Activated naive CD4-positive, alpha-beta T cell treated with anti-CD3 and anti-CD28 coated beads, Interleukin-2, amount 50 U/mL, for 72 hours (primary cell): ENCODE results near the gene TEDC1. TPM values are rescaled to one million over a fixed set of nuclear protein-coding genes. Genes with fewer than 3 reads are reported as not detected.
A peak's percentile ranks its signal among the peaks of the same experiment; 100 is the strongest.

Experiments used
- ATAC-seq, 2 donors: fragments of 150-1000 bp; cut with Tn5 transposase; 2 replicates each; pipeline ENCODE4 v1.10.0; 2021; ENCODE audit warnings: mild to moderate bottlenecking in 2 of 2, moderate library complexity in 2 of 2
- DNase-seq, 2 donors: peaks; one replicate each; pipeline ENCODE4 v3.0.0; 2021 to 2022; ENCODE audit warnings: low spot score in 2 of 2
- H3K27ac Mint-ChIP-seq, 2 donors: one replicate each; pipeline ENCODE4 v1.8.0; 2022; ENCODE audit warnings: mild to moderate bottlenecking in 2 of 2, mixed read lengths in 2 of 2
- H3K36me3 Mint-ChIP-seq, 2 donors: one replicate each; pipeline ENCODE4 v1.8.0; 2022; ENCODE audit warnings: mixed read lengths in 2 of 2
- H3K9me3 Mint-ChIP-seq, 2 donors: one replicate each; pipeline ENCODE4 v1.8.0; 2022; ENCODE audit warnings: mixed read lengths in 2 of 2
- total RNA-seq, 2 donors: library from RNA; stranded (reverse); gene quantifications; one replicate each; pipeline ENCODE4 v1.2.3, GENCODE V29; 2022

TEDC1 gene
- total RNA-seq, 2 donors from 2014 or later = 32.6 to 34.1 TPM

DNA sequence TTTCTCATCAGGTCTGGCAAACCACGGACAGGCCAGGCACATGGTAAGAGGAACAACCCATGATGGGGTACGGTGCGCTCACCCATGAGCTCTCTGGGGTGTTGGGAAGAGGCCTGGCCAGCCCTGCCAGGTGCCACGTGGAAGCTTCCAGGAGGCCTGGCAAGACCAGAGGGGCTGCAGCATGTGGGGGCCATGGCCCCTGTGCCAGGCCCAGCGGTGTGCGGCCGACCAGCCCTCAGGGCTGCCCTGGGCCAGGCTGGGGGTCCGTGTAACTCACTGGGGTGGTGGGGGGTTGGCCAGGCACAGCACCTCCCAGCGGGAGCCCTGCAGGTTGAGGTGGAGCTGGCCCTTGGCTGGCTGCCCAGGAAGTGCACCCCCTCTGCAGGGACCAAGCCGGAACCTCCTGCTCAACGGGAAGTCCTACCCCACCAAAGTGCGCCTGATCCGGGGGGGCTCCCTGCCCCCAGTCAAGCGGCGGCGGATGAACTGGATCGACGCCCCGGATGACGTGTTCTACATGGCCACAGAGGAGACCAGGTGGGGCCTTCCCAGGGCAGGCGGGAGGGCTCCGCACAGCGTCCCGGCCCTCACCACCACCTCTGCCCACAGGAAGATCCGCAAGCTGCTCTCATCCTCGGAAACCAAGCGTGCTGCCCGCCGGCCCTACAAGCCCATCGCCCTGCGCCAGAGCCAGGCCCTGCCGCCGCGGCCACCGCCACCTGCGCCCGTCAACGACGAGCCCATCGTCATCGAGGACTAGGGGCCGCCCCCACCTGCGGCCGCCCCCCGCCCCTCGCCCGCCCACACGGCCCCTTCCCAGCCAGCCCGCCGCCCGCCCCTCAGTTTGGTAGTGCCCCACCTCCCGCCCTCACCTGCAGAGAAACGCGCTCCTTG is 21.3 kb upstream of the TEDC1 start:
- no peak for DNase-seq
- no peak for ATAC-seq
- H3K9me3 Mint-ChIP-seq = no peaks in the 10 kb centered on the region
- H3K36me3 Mint-ChIP-seq = no peaks in the 10 kb centered on the region
- no peak overlapping the region for H3K27ac Mint-ChIP-seq

DNA sequence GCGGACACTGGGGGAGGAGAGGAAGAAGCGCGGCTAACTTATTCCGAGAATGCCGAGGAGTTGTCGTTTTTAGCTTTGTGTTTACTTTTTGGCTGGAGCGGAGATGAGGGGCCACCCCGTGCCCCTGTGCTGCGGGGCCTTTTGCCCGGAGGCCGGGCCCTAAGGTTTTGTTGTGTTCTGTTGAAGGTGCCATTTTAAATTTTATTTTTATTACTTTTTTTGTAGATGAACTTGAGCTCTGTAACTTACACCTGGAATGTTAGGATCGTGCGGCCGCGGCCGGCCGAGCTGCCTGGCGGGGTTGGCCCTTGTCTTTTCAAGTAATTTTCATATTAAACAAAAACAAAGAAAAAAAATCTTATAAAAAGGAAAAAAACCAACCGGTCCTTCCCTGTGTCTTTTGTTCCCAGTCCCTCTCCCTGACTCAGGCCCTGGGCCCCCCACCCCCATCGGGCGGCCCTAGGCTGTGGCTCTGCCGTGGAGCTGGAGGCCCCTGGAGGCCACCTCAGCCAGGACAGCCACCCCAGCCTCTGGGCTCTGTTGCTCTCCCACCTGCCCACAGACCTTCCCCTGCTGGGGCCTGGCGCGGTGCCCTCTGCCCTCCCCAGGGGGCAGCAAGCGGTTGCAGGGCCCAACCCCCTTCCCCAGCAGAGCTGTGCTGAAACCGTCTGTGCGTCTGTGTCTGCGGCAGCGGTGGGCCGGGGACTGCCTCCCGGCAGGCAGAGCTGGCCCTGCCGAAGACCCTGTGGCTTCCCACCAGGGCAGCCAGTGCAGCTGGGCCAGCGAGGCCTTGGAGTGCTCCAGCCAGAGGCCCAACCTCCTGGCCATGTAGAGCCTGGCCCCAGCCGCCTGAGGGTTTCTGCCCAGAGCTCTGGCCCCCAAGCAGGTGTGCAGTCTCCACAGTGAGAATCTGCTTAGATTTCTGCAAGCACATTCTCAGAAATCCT is 20.4 kb upstream of the TEDC1 start:
- Mint-ChIP-seq H3K36me3 (no peaks in the 10 kb centered on the region), H3K9me3 (no peaks in the 10 kb centered on the region), H3K27ac (no peak overlapping the region)
- ATAC-seq (no peak), DNase-seq (no peak)

DNA sequence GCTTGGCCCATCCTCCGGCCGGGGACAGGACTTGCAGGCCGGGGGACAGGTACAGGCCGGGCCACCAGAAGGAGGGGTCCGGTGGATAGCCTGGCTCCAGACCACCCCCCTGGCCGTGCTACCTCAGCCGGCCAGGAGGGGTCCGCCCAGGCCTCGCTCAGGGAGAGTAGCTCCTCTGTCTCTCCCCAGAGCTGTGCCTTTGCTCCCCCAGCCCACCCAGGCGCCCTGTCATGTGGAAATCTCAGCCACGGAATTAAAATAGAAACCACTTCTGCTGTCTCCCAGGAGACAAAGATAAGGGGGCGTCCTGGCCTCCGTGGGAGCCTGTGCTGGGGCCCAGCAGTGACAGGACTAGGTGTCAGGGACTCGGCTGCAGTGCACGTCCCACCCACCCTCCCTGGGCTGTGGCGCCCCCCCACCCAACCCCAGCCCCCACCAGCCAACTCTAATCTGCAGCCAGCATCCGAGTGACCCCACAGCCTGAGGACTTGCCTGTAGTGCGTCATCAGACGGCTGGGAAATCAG is 19.7 kb upstream of the TEDC1 start:
- no peak for DNase-seq
- Mint-ChIP-seq H3K36me3 (no peaks in the 10 kb centered on the region), H3K9me3 (no peaks in the 10 kb centered on the region), H3K27ac (no peak overlapping the region)
- ATAC-seq = no peak

DNA sequence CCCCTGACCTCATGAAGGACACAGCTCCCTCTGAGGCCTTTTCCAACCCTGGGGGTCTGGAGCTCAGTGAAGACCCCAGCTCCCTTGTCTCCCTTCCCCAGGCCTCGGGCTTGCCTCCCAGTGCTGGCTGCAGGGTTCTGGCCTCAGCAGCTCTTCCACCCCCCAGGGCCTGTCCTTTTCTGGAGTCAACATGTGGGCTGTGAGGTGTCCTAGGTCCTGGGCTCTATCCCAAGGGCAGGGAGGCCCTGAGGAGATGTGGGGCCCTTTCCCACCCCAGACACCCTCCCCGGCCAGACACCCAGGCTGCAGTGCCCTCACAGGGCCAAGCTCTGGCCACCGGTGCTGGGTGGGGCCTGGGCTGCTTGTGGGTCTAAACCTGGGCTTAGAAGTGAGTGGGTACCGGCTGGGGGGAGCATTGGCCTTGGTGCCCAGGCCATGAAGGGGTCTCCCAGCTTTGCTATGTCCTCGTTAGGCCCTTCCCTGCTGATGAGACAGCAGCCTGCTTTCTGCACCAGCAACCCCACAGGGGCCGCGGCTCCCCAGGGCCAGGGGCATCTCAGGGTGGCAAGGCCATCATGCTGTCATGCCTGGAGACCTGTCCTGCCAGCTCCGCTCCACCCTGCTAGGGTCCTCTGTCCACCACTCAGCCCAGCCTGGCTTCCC is 19.1 kb upstream of the TEDC1 start:
- no peaks in the 10 kb centered on the region for H3K36me3 Mint-ChIP-seq
- ATAC-seq (no peak), DNase-seq (no peak)
- H3K27ac Mint-ChIP-seq = no peak overlapping the region
- no peaks in the 10 kb centered on the region for H3K9me3 Mint-ChIP-seq

- Mint-ChIP-seq H3K27ac (no peak overlapping the region), H3K9me3 (no peaks in the 10 kb centered on the region), H3K36me3 (peaks cover 0 to 5% of the 10 kb centered on the region in 2 donors)
- no peak for ATAC-seq
- DNase-seq = no peak
These were observed 18.5 kb upstream of the TEDC1 start for GRCh38 chr14:105472486-105472991.

DNA sequence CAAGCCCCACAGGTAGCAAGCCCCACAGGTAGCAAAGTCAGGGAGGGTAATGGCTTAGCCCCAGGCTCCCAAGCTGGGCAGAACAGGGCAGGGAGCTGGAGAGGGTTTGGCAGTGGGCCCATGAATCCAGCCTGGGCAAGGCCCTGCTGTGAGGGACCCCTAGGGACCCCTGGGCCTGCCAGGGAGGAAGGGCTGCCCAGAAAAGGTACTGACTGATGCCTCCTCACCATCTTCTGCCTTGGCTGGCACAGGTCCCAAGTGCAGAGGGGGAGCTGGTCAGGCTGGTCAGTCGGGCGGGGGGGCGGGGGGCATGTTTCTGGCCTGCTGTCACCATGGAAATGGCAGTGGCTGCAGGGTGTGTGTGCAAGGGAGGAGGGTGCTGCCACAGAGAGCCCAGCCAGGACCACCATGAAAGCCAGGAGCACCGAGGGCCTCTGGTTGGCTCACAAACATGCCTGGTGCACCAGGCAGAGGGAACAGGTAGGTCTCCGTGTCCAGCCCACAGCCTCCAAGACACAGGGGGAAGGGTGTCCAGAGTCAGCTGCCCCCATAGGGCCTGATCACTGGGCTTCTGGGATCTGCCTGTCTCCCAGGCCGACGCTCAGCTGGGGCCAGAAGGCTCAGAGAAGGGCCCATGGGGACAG is 17.9 kb upstream of the TEDC1 start:
- no peaks in the 10 kb centered on the region for H3K9me3 Mint-ChIP-seq
- H3K27ac Mint-ChIP-seq = no peak overlapping the region
- no peak for ATAC-seq
- no peak for DNase-seq
- peaks cover 0 to 5% of the 10 kb centered on the region in 2 donors for H3K36me3 Mint-ChIP-seq

GRCh38 chr14:105473677-105474482 is 17.2 kb upstream of the TEDC1 start:
- no peak overlapping the region for H3K27ac Mint-ChIP-seq
- peaks cover 0 to 5% of the 10 kb centered on the region in 2 donors for H3K36me3 Mint-ChIP-seq
- no peak for DNase-seq
- peak; percentile 55 to 69 for ATAC-seq
- no peaks in the 10 kb centered on the region for H3K9me3 Mint-ChIP-seq

DNA sequence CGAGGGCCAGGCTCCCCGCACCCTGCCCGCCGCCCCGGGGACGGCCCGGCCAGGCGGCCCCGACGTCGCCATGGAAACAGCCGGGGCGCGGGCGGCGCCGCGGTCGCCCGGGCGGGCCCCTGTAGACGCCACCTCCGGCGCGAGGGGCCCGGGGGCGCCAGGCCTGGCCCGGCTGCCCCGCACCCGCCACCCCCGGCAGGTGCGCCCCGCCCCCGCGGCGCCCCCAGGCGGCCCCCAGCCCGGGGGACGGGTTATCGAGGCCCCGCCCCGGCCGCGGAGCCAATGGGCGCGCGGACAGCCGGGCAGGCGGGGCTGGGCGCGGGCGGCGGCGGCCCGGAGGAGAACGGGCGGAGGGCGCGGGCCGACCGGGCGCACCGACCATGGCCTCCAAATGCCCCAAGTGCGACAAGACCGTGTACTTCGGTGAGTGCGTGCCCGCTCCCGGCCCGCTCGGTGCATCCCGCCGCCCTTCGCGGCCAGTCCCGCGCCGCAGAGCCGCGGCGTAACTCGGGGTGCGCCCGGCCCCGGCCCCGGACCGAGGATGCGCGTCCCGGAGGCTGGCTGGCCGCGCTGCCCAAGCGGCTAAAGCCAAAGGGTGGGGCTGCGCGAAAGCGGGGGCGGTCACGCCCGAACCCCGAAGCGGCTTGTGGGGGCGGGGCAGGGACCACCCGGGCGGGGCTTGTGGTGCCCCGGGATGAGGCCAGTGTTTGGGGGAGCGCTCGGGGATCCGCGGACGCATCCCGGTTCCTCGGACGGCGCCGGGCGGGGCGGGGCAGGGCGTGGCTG is 16.4 kb upstream of the TEDC1 start, which contains the start of gene CRIP2:
Gene CRIP2 (plus strand): TSS at position 339 of the 786 bp plus-strand sequence. CDS start 42 bp downstream, at position 381.
- DNase-seq (no peak), ATAC-seq (peak; percentile 46 to 62)
- no peak within 1 kb of the TSS for H3K27ac Mint-ChIP-seq
- peaks cover 0 to 5% of the 10 kb centered on the region in 2 donors for H3K36me3 Mint-ChIP-seq
- H3K9me3 Mint-ChIP-seq = no peaks in the 10 kb centered on the region

GRCh38 chr14:105475269-105476096 is 15.6 kb upstream of the TEDC1 start:
- no peak for ATAC-seq
- Mint-ChIP-seq H3K27ac (no peak overlapping the region), H3K9me3 (no peaks in the 10 kb centered on the region), H3K36me3 (peaks cover 0 to 5% of the 10 kb centered on the region in 2 donors)
- DNase-seq = no peak

- Mint-ChIP-seq H3K36me3 (peaks cover 0 to 5% of the 10 kb centered on the region in 2 donors), H3K9me3 (no peaks in the 10 kb centered on the region), H3K27ac (no peak overlapping the region)
- ATAC-seq = no peak
- DNase-seq = no peak
These were observed 14.8 kb upstream of the TEDC1 start for GRCh38 chr14:105476097-105476830.

DNA sequence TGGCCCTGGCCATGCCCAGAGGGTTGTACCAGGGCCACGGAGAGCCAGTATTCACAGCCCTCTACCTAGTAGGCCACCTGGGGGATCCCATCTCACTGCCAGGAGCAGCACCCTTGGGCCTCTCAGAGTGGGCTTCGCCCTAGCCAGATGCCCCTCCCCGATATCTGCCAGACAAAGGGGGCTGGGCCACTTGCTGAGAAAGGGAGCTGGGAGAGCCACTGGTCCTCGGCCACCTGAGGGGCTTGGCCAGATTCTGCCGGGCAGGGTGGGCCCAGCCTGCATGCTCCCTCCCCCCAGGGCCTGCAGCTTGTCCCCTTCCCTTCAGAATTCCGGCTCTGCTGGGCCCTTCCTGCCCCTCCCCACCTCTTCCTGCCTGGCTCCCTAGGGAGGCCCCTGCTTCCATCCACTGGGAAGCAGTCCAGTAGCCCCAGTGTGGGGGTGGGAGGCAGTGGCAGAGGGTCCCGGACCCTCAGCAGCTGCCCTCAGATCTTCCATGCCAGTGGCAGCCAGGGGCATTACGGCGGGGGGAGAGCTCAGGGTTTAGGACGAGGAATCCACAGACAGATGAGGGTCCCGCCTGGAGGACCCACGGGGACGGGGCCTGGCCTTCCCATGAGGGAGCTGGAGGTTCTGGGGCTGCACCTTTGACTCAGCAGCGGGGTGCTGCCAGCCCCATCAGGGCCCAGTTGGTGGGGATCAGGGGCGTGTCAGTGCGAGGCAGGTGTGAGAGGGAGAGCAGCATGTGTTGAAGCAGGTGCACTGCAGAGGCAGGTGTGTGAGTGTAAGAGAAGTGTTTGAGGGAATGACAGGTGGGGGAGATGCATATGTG is 14.0 kb upstream of the TEDC1 start:
- peaks cover 0 to 5% of the 10 kb centered on the region in 2 donors for H3K36me3 Mint-ChIP-seq
- DNase-seq (no peak), ATAC-seq (no peak)
- H3K9me3 Mint-ChIP-seq = no peaks in the 10 kb centered on the region
- no peak overlapping the region for H3K27ac Mint-ChIP-seq

DNA sequence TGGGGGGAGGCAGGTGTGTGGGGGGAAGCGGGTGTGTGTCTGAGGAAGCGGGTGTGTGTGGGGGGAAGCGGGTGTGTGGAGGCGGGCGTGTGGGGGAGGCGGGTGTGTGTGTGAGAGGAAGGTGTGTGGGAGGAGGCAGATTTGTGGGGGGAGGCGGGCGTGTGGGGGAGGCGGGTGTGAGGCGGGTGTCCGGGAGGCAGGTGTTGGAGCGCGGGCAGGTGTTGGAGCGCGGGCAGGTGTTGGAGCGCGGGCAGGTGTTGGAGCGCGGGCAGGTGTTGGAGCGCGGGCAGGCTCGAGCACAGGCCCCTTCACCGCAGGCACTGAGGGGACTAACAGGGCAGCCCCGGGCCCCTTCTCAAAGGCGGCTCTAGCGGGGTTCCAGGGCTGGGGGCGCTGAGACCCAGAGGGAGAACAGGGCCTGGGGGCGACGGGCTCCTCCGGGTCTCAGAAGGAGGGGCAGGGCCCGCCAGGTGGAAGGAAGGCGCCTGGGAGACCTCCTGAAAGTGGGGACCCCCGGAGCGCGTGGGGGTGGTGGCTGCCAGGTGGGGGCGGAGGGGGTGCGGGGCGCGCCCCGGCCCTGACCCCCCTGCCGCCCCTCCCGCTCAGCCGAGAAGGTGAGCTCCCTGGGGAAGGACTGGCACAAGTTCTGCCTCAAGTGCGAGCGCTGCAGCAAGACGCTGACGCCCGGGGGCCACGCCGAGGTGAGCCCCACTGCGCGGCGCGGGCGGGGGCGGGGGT is 13.2 kb upstream of the TEDC1 start:
- DNase-seq = no peak
- Mint-ChIP-seq H3K36me3 (peaks cover 0 to 5% of the 10 kb centered on the region in 2 donors), H3K9me3 (no peaks in the 10 kb centered on the region), H3K27ac (no peak overlapping the region)
- no peak for ATAC-seq
